Muscle of leg (tissue), 11 donors: ENCODE measurements around the gene PGD. TPM values are rescaled to one million over a fixed set of nuclear protein-coding genes. Genes with fewer than 3 reads are reported as not detected.
A peak's percentile ranks its signal among the peaks of the same experiment; 100 is the strongest.
"Not testable (repeated sequence)": the region's sequence is repeated elsewhere in the genome, so short reads cannot be mapped to it uniquely, and the experiment has no call there.

Experiments
- DNase-seq: peaks from one replicate; pipeline ENCODE4 v3.0.0; 2013
- H3K27ac ChIP-seq: one replicate; pipeline ENCODE4 v1.5.1; 2013; ENCODE audit warnings: mild to moderate bottlenecking, low read length, control low read depth
- H3K27me3 ChIP-seq: one replicate; pipeline ENCODE4 v1.6.1; 2013; ENCODE audit warnings: low read length; ENCODE audit not compliant: control insufficient read depth, insufficient read depth
- H3K36me3 ChIP-seq: one replicate; pipeline ENCODE4 v1.6.1; 2013; ENCODE audit warnings: low read length; ENCODE audit not compliant: control insufficient read depth, insufficient read depth
- H3K4me1 ChIP-seq: one replicate; pipeline ENCODE4 v1.6.1; 2013; ENCODE audit warnings: low read length; ENCODE audit not compliant: control insufficient read depth, insufficient read depth
- H3K4me3 ChIP-seq: one replicate; pipeline ENCODE4 v1.5.1; 2013; ENCODE audit warnings: low read length, control low read depth
- H3K9me3 ChIP-seq: replicated peaks from 2 replicates; pipeline ENCODE4 v1.6.1; 2013; ENCODE audit warnings: low read depth, low read length; ENCODE audit not compliant: control insufficient read depth
- WGBS: methylation state at CpG from one replicate; pipeline ENCODE4 v1.1.5; 2013; ENCODE audit warnings: missing lambda C conversion rate; ENCODE audit not compliant: insufficient coverage; 5-methylcytosine and 5-hydroxymethylcytosine counted together
- polyA plus RNA-seq, 8 donors: library from polyadenylated mRNA; unstranded; fragments of 120-200 nt; gene quantifications; one replicate each; pipeline versions ENCODE4 v1.2.1 to v1.2.3, GENCODE V29; 2013; ENCODE audit warnings: inconsistent platforms in 1 of 8, low replicate concordance in 1 of 8; ENCODE audit not compliant: insufficient read length in 8 of 8, insufficient read depth in 1 of 8
- total RNA-seq: library from RNA; stranded (reverse); fragments of 120-200 nt; gene quantifications from one replicate; pipeline ENCODE4 v1.2.4, GENCODE V29; 2013

Gene PGD
- total and polyA plus RNA-seq, 9 donors: 51.2 to 150 (median 126) TPM

DNA sequence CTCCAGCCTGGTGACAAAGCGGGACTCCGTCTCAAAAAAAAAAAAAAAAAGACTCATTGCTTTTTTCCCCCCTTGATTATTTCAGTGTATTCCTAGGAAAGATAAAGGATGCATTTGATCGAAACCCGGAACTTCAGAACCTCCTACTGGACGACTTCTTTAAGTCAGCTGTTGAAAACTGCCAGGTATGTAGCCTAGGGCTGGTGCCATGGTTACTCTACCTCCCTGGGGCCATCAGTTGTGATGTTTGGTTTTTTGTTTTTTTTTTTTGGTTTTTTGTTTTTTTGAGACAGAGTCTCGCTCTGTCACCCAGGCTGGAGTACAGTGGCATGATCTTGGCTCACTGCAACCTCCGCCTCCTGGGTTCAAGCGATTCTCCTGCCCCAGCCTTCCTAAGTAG lies 19.9 kb downstream of the PGD start:
- H3K27me3 ChIP-seq, H3K9me3 ChIP-seq, H3K27ac ChIP-seq, H3K4me1 ChIP-seq, H3K4me3 ChIP-seq, DNase-seq: not testable (repeated sequence)
- peaks cover 65% of the 10 kb centered on the region for H3K36me3 ChIP-seq
- 90% methylated on average over 3 of the region's 8 CpGs for WGBS

DNA sequence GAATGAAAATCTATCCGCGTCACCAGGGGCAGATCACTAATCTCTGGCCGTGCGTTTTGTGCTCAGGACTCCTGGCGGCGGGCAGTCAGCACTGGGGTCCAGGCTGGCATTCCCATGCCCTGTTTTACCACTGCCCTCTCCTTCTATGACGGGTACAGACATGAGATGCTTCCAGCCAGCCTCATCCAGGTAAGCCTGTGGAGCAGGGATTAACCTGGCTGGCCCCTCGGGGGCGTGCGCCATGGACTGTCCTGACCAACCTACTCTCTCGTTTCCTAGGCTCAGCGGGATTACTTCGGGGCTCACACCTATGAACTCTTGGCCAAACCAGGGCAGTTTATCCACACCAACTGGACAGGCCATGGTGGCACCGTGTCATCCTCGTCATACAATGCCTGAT lies 20.5 kb downstream of the PGD start:
- H3K4me3 ChIP-seq: no peak overlapping the region
- peaks cover 61% of the 10 kb centered on the region for H3K36me3 ChIP-seq
- no peaks in the 10 kb centered on the region for H3K27me3 ChIP-seq
- no peak for DNase-seq
- peaks cover 7% of the 10 kb centered on the region for H3K4me1 ChIP-seq
- 86% methylated on average over 15 of the region's 15 CpGs for WGBS
- no peaks in the 10 kb centered on the region for H3K9me3 ChIP-seq
- H3K27ac ChIP-seq: no peak overlapping the region

DNA sequence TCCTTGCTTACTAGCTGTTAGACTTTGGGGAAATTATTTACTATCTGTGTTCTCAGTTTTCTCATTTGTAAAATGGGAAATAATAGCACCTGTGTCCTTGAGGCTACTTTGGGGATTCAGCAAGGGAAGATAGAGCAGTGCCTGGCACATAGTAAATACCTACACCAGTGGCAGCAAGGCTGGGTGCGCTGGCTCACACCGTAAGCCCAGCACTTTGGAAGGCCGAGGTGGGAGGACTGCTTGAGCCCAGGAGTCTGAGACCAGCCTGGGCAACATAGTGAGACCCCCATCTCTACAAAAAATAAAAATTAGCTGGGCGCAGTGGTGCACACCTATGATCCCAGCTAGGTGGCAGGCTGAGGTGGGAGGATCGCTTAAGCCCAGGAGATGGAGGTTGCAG lies 22.8 kb downstream of the PGD start:
- peaks cover 43% of the 10 kb centered on the region for H3K36me3 ChIP-seq
- H3K4me3 ChIP-seq: no peak overlapping the region
- no peak overlapping the region for H3K27ac ChIP-seq
- DNase-seq: no peak
- H3K9me3 ChIP-seq: no peaks in the 10 kb centered on the region
- H3K27me3 ChIP-seq: no peaks in the 10 kb centered on the region
- H3K4me1 ChIP-seq: peaks cover 10% of the 10 kb centered on the region
- WGBS: no CpG with 5 or more reads among the region's 5 CpGs

DNA sequence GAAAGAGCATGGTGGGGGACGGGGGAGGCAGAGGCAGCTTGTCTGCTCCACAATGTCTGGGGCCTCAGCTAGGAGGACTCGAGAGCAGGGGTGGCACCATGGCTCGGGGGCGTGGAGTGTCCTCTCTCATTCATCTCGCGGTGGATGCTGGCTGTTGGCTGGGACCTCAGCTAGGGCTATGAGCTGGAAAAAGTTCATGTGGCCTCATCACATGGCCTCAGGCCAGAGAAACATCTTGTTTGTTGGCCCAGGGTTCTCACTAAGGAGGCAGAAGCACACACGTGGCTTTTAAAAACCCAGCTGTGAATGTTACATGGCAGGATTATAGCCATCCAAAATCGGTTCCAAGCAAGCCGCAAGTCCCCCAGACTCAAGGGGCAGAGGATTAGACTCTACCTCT lies 25.2 kb downstream of the PGD start:
- 10% methylated on average over 8 of the region's 9 CpGs for WGBS

DNA sequence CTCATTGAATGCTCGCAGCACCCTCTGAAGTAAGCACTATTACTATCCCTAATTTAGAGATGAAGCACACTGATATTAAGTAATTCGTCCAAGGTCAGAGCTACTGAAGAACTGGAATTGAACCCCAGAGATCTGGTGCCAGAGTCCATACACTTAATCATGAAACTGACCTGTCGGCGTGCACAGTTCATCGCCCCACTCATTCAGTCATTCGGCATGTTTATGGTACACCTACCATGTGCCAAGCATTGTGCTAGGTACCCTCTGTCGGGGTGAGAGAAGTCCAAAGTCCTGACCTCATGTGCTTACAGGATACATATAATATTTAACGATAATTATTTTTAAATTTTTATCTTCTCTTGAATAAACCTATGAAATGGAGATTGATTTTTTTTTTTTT lies 25.8 kb downstream of the PGD start:
- no peak overlapping the region for H3K27ac ChIP-seq
- 80% methylated on average over 1 of the region's 8 CpGs for WGBS

More for the DNA sequence above, 25.2 kb downstream of the PGD start:
- peak; percentile 83 for DNase-seq
- Histone ChIP-seq H3K4me3 (no peak overlapping the region), H3K27me3 (no peaks in the 10 kb centered on the region), H3K9me3 (no peaks in the 10 kb centered on the region), H3K36me3 (peaks cover 22% of the 10 kb centered on the region), H3K27ac (no peak overlapping the region), H3K4me1 (peaks cover 12% of the 10 kb centered on the region)

DNA sequence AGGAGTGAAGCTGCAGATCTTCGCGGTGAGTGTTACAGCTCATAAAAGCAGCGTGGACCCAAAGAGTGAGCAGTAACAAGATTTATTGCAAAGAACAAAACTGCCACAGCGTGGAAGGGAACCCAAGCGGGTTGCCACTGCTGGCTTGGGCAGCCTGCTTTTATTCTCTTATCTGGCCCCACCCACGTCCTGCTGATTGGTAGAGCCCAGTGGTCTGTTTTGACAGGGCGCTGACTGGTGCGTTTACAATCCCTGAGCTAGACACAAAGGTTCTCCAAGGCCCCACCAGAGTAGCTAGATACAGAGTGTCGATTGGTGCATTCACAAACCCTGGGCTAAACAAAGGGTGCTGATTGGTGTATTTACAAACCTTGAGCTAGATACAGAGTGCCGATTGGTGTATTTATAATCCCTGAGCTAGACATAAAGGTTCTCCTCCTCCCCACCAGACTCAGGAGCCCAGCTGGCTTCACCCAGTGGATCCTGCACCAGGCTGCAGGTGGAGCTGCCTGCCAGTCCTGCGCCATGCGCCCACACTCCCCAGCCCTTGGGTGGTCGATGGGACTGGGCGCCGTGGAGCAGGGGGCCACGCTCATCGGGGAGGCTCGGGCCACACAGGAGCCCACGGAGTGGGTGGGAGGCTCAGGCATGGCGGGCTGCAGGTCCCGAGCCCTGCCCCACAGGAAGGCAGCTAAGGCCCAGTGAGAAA lies 27.1 kb downstream of the PGD start:
- not testable (repeated sequence) for H3K27ac ChIP-seq, H3K36me3 ChIP-seq, DNase-seq, H3K4me3 ChIP-seq, H3K9me3 ChIP-seq, H3K27me3 ChIP-seq
- peaks cover 16% of the 10 kb centered on the region for H3K4me1 ChIP-seq
- 99% methylated on average over 9 of the region's 21 CpGs for WGBS

More for the DNA sequence above, 25.8 kb downstream of the PGD start:
- Histone ChIP-seq H3K4me1 (peaks cover 12% of the 10 kb centered on the region), H3K27me3 (no peaks in the 10 kb centered on the region), H3K9me3 (no peaks in the 10 kb centered on the region), H3K36me3 (peaks cover 16% of the 10 kb centered on the region), H3K4me3 (no peak overlapping the region)
- no peak for DNase-seq

DNA sequence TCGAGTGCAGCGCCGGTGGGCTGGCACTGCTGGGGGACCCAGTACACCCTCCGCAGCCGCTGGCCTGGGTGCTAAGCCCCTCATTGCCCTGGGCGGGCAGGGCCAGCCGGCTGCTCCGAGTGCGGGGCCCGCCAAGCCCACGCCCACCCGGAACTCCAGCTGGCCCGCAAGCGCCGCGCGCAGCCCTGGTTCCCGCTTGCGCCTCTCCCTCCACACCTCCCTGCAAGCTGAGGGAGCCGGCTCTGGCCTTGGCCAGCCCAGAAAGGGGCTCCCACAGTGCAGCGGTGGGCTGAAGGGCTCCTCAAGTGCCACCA lies 27.6 kb downstream of the PGD start:
- not testable (repeated sequence) for DNase-seq, H3K4me3 ChIP-seq
- no CpG with 5 or more reads among the region's 21 CpGs for whole genome bisulfite sequencing

DNA sequence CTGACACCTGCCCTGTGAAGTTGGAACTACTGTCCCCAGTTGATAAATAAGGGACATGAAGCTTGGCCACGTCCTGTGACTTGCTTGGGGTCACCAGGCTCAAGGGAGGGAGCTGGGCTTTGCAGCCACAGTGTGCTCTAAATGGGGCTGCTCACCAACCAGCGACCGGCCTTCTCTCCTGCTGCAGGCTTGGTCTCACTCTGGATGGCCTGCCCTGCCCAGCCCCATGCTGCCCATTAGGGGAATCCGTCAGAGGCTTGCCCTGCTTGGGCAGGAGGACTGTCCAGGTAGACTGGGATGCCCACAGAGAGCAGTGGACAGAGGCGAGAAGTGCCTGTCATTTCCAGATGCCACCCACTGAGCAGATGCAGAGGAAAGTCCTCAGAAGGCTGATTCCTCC lies 30.1 kb downstream of the PGD start:
- H3K9me3 ChIP-seq: no peaks in the 10 kb centered on the region
- DNase-seq: peak; percentile 14
- no peak overlapping the region for H3K27ac ChIP-seq
- WGBS: 88% methylated on average over 5 of the region's 5 CpGs
- peaks cover 19% of the 10 kb centered on the region for H3K4me1 ChIP-seq
- H3K36me3 ChIP-seq: no peaks in the 10 kb centered on the region
- H3K4me3 ChIP-seq: no peak overlapping the region
- no peaks in the 10 kb centered on the region for H3K27me3 ChIP-seq

More for the DNA sequence above, 27.6 kb downstream of the PGD start:
- H3K9me3 ChIP-seq, H3K27ac ChIP-seq, H3K27me3 ChIP-seq, H3K36me3 ChIP-seq: not testable (repeated sequence)
- H3K4me1 ChIP-seq: peaks cover 22% of the 10 kb centered on the region

DNA sequence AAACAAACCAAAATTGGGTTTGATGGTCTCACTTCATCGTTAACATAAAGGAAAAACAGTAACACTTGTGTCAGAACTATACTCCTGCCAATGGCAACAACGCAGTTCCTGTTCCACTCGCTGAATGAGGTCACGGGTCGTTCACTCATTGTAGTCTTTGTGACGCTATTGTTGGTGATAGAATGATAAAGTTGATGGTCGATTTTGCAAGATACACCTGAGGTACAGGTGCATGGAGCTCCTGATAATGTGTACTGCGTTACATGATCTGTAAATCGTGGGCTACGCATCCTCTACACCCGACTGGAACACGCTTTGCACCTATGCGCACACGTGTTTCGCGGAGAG lies 31.0 kb downstream of the PGD start:
- H3K27me3 ChIP-seq: no peaks in the 10 kb centered on the region
- H3K4me3 ChIP-seq: peak overlapping the region; percentile 72
- 21% methylated on average over 11 of the region's 16 CpGs for WGBS
- no peaks in the 10 kb centered on the region for H3K9me3 ChIP-seq
- no peaks in the 10 kb centered on the region for H3K36me3 ChIP-seq
- H3K27ac ChIP-seq: no peak overlapping the region
- DNase-seq: peak; percentile 46
- H3K4me1 ChIP-seq: peaks cover 13% of the 10 kb centered on the region

DNA sequence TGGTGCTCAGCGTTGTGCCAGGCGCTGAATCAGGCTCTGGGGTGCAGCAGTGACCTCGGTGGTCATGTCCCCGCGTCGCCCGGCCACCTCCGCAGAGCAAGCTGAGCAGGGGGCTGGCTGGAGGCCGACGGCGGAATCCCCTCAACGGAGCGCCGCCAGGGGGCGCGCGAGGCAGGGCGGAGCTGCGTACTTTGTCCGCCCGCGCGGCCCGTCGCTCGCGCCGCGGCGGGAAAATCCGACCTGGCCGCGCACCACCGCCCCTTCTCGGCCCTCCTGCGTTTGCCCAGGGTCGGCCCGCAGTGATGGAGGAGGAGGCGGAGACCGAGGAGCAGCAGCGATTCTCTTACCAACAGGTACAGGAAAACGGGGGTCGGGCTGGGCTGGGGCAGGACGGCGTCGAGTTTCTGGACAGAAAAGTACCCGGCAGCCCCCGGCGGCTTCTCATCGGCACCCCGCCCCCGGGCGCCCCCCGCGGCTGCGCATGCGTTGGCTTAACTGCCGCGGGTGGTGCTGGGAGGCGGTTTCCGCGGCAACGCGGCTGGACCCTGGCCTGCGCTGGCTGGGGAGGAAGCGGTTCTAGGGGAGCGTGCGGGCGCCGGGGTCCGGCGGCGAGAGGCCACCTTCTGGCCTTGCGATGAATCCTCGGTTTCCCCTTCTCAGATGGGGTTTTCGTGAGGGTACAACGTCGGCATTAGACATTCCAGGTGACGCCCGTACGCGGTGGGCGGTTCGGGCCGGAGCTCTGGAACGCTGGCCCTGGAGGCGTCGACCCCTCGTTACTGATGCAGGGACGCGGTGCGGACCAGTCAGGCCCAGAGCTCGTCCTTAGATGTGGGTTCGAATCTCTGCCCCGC lies 31.6 kb downstream of the PGD start, which contains the start of gene CENPS:
TSS of gene CENPS (plus strand) at position 218 of the 854 bp plus-strand sequence. CDS start at position 303, 85 bp downstream.
- Histone ChIP-seq H3K9me3 (no peaks in the 10 kb centered on the region), H3K4me3 (peak within 1 kb of the TSS; percentile 72), H3K27ac (peak within 1 kb of the TSS; percentile 83), H3K36me3 (peaks cover 3% of the 10 kb centered on the region), H3K4me1 (peaks cover 13% of the 10 kb centered on the region), H3K27me3 (no peaks in the 10 kb centered on the region)
- under 1% methylated on average over 95 of the region's 95 CpGs for WGBS
- peak; percentile 97 for DNase-seq
